Stimulated activated CD8-positive, alpha-beta memory T cell treated with anti-CD3 and anti-CD28 coated beads, Interleukin-12 subunit alpha, Interleukin-12 subunit beta, amount 100 ng/mL, for 1 hour (primary cell): ENCODE data around the gene SCRN1.
"Not testable (repeated sequence)": the region's sequence is repeated elsewhere in the genome, so short reads cannot be mapped to it uniquely, and the experiment has no call there.

Experiments
- DNase-seq: peaks from one replicate; pipeline ENCODE4 v3.0.0-alpha.2; 2020; ENCODE audit warnings: low read depth

Gene SCRN1

DNA sequence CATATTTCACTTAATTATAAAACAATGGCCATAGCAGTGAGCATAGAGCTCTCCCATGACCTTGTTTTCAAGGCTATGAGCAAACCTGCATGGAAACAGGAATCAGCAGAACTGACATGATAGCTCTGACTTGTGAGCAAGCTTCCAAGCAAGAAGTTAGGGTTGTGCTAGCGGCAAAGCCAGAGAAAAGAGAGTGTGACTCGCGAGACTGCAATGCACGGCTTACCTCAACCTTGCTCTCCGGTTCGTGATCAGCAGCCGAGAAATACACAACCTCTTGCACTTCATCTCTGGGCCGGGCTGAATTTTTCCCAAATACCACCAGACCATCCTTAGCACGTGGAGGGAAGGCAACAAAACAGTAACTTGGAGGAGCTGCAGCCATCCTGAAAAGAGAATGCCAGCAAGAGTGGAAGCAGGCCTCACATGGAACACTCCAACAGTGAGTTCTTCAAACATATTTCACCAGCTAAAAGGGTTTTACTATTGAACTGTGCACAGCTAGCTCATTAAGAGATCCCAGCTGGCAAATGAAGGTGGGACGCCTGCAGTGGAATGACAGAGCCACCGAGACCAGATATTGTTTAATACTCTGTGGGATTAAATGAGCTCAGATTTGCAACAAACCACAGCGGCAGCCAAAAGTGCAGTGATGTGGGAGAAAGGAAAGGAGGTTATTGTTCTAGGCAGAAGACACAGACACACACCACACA lies 20.8 kb downstream of the SCRN1 start:
- no peak for DNase-seq

DNA sequence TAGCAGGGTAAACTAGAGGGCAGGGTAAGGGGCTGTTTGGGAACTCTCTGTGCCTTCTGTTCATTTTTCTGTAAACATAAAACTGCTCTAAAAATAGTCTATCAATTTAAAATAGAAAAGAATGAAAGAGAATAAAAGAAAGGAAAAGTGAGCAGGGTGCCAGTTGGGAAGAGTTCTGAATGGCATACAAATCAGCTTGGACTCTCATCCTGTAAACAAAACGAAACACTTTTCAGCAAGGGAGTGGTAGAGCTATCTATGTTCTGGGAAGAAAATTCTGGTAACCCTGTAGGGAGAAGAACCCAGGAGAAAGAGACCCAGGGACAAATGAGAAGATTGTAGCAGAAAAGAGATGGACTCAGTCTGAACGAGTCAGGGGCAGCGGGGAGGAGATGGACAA lies 24.6 kb downstream of the SCRN1 start:
- DNase-seq = no peak

DNA sequence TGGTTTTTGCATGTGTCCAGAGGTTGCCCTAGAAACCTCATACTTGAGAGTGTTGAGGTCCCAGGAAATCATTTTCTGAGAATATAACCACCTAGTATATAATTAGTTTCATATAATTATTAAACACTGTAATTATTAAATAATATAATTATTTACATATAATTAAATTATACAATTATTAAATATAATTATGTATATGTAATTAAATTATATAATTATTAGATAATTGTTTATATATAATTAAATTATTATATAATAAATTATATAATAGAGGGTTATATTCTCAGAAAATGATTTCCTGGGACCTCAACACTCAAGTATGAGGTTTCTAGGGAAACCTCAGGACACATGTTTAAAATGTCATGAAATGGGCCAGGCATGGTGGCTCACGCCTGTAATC lies 27.6 kb downstream of the SCRN1 start:
- no peak for DNase-seq

DNA sequence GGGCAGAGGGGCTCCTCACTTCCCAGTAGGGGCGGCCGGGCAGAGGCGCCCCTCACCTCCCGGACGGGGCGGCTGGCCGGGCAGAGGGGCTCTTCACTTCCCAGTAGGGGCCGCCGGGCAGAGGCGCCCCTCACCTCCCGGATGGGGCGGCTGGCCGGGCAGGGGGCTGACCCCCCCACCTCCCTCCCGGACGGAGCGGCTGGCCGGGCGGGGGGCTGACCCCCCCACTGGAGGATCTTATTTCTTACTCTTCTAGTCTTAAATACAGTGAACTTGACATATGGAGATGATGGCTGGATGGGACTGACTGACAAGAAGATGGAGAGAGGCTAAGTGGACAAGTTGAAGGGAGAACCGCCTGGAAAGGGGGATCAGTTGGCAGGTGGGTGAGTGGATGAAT lies 28.0 kb downstream of the SCRN1 start:
- DNase-seq = not testable (repeated sequence)

DNA sequence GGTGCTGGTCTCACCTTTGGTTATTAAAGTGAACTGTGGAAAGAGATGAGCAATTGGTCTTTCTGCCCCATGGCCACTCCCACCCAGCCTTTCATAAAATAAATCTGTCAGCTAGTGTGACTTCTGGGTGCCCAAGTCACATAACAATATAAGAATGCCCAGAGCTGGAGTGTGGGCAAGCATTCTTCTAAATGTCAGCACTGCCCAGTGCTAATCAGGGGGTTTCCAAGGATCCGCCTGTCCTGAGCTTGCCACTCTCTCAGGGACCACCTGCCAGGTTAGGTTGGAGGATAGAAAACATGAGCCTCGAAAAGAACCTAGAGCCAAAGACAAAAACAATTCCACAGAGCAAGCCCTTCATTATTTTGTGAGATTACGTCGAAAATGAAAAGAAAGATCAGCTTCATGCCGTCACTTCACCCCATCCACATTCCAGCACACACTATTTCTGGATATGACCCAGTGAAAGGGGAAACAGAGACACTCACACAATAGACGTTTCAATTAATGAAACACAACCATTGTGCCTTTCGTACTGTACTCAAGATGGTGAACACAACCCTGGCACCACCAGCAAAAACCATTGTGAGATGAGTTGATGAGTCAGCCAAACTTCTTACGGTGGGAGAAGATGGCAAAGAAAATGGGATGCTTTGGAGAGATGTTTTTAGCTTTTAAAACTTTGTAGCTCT lies 30.8 kb downstream of the SCRN1 start:
- DNase-seq = no peak

DNA sequence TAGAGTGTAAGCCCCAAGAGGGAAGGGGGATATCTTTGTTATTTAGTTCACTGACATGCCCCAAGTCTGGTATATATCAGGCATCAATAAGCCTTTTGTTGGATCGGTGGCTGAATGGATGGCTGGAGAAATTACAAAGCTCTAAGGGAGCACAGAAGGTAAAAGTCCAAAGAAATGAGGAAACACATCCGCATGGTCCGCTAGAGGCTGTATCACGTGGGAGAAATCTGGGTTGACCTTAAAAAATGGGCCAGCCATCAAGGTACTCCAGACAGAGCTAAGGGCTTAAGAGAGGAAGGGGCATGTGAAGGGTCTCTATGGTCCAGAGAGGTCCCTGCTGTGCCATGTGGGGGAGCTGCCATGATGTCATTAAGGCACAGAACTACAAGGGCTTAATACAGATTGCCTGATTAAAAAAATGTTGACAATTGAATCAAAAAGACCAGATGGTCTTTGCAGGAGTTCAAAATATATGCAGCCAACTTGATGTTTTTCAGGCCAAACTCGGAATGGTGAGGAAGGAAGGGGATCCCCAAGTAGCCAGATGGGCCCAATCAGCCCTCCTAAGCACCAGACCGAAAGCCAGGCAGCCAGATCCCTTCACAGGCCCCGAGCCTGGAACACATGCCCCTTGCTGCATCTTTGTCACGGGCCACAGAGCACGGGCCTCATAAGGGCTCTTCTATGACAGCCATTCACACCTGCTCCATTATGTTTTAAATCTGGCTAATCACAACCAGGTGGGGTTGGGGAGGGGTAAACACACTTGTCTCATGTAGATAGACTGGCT lies 31.9 kb downstream of the SCRN1 start:
- no peak for DNase-seq

DNA sequence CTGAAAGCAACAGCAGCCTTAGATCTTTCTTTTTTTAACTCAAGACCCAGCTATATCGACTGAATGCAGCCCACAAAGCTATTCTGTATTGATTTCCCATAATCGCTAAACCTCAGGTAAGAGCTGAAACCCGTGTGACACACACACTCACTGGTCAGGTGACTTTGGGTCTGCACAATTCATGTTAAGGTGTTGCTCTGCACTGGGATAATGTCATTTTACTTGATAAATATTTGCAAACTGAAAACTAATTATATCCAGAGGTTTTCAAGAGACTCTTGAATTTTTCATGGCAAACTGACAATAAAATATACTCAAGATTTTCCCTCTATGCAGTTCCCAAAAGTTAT lies 33.1 kb downstream of the SCRN1 start:
- DNase-seq = no peak

DNA sequence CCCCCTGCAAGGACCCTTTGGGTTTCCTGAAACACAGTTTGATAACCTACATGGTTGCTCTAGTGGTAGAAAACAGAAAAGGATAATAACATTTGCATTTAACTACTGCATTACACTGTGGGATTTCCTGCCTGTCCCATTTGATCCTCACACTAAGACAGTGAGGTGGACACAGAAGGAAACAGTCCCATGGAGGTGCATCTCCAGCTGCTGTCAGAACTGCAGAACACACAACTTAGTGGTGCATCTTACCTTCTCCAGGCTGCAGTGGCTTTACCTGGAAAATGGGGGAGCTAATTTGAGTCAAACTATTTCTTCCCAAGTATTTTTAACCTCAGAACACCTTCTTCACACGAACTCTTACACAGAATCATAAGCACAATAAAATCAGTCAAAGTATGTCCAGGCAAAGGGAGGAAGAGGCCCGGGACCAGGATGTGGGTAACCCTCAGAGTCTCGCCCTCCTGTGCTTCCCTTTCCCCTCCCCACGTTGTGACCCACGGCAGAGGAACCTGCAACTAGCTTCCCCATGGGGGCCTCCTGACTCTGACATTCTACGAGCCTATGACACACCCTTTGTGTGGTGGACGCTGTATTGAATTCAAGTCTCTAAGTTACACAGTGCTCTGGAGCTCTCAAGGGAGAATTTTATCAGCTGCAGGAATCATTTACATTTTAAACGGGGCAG lies 33.7 kb downstream of the SCRN1 start:
- DNase-seq = no peak

DNA sequence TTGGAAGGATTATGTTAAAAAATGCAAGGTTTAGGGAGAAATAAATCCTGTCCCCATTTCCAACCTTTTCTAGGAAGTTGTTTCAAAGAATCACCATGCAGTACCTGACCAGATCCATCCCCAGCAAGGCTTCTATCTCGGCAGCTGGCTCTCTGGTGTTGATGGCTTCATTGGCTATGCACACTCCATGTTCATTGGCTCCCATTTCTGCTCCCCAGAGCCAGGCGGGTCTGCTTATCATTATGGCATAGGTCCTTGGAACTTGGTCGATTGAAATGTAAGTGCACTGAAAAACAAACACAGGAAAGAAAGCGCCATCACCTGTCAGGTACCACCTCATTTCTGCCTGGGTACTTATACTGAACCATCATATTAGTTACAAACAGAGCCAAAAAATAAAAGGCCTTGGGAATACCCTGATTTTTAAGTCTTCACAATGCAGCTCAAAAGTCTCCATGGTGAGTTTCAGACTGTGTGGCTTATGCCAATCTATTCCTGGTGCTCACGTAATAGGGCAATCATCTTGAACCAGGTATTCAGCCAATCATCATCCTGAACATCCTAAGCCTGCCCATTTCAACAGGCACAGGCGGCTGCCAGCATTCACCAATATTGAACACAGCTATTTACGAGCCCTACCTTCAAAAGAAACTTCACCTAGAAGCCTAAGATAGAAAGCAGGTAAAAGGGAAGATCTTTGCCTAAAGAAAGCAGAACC lies 34.4 kb downstream of the SCRN1 start:
- no peak for DNase-seq

DNA sequence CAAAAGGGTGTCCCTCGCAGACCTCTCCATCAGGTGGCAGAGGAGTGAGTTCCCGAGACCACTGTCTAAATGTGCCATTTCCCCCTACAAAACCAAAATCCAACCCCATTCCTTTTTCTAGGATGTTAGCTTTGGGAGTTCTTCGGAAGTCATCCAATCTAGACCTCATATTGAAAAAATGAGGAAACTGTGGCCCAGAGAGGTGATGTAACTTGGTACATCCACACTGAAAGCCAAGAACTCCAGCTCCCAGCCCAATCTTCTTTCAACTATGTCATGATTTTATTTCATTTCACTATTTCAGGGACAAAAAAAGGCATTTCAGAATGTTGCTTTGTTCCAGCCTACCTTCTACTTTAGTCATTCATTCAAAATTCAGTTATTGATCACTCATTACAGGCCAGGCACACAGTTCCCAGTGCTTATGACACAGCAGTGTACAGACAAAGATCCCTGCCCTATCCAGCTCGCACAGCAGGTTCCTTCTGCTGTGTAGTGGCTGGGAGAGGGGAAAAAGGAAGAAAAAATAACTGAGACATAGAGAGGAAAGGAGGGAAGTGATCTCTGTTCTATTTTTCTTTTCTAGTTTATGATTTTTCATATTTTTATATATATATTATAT lies 35.8 kb downstream of the SCRN1 start:
- DNase-seq = no peak

DNA sequence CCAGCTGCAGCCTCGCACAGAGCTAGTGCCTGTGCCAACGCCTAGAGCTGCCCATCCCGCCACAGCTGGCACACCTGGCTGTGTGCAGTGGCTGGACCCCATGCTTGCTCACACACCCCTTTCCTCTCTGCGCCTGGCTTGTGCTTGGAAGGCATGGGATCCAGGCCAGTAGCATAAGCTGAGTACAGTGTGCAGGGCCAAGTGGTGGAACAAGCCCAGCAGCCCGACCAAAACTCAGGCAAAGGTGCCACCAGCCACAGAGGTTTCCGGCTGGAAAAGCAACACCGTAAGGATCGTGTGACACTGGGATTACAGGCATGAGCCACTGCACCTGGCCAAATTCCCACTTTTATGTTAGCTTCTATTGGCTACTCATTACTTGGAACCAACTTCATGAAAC lies 38.4 kb downstream of the SCRN1 start:
- no peak for DNase-seq

DNA sequence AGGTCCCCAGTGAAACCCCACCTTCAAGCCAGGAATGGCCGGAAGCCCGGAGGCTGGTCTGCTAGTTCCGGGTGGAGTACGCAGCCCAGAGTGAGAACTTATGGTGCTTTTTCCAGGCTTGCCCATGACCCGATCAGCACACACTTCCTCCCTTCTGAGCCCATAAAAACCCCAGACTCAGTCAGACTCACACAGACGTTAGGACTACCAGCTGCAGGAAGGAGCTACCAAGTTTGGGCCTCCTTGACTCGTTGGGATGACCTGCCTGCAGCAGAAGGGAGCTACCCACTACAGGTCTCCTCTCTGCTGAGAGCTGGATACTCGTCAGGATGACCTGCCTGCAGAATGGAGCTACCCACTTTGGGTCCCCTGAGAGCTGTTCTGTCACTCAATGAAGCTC lies 39.1 kb downstream of the SCRN1 start:
- no peak for DNase-seq

DNA sequence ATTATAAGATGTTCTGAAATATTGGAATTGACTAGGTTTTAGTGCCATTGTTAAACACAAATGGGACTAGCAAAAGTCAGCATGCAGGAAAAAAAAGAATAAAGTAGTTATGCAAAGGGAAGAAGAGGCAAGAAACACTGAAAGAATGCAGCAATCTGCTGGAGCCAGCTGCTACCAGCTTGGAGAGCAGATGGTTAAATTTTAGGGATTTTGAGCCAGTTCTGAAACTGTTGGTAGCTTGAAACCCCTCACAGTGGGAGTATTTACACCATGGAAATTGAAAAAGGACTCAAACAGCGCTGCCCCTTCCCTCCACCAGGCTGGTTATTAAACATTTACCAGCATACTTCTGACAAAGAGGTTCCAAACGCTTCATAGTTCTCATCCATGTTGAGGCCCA lies 41.0 kb downstream of the SCRN1 start:
- no peak for DNase-seq

DNA sequence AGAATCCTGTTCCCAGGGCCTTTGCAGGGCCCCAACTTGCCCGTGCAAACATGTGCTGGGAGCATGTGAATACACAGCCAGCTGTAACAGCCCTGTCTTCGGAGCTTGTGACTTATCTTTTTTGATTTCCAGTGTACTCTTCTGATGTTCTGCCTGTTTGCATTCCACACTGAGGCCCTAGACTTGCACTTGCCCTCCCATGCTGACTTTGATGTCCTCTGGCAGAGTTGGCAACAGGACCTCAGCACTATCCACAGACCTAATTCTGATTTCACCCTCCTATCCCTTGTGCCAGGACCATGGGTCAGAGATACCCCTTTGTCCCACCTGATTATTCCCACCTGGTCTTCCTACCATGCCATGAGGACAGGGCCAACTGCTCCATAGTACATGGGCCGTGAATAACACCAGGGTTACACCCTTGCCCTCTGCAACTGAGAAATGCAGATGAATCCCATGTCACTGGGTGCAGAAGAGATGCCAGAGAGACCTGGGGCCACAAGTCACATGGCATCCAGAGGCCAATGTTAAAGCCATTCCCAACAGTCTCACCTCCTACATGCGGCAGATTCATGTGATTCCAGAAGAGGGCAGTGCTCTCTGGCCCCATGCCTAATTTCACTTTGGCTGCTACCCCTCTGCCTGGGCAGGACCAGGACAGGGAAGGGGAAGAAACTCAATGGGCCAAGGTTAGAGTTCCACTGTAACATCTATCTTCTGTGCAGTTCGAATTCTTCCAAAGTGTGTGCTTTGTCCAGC lies 43.0 kb downstream of the SCRN1 start:
- no peak for DNase-seq

DNA sequence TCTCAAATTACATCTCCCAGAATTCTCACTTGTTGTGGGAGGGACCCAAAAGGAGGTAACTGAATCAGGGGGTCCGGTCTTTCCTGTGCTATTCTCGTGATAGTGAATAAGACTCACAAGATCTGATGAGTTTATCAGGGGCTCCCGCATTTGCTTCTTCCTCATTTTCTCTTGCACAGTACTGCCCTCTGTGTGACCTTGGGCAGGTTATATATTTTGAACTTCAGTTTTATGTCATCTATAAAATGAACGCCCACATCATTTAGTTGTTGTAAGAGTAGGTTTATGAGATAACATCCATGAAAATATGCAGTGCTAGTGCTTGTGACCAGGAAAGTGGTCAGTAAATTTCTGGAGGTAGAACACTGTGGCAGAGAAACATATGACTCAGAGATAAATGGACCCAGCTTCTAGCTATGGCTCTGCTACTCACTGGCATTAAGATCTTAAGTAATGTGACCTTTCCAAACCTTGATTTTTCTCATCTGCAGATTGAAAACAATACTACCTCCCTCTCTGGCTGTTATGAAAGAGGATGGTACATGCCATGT lies 44.3 kb downstream of the SCRN1 start:
- DNase-seq = no peak

DNA sequence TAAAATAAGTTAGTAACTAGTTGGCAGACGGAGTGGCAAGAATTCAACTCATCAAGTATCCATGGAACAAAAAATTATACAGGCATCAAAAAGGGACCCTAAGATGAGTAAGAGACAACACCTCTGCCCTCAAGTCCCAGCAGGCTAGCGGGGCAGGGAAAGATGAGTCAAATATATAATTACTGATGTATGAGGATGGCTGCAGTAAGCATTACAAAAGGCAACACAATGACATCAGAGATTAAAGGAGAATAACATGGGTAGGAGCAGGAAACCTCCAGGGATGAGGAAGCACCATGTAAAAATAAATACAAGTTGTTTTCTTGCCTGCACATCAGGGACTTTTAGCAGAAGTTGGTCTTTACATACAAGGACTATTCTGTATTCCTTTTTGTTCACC lies 49.4 kb downstream of the SCRN1 start:
- no peak for DNase-seq

DNA sequence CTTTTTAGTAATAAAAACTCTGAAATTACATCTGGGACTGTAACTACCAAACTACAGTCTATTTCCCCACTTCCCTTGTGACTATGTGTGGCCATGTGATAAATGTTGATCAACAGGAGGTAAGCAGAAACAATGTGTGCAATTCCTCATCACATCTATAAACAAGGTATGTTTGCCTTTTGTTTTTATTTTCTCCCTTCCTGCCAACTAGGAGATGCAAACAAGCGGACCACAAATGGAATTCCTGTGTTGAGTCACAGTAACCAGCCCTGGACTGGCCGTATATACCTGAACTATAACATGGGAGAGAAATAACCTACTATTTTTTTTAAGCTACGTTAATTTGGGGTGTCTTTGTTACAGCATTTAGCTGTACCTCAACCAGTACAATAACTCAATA lies 52.5 kb downstream of the SCRN1 start:
- DNase-seq = no peak

DNA sequence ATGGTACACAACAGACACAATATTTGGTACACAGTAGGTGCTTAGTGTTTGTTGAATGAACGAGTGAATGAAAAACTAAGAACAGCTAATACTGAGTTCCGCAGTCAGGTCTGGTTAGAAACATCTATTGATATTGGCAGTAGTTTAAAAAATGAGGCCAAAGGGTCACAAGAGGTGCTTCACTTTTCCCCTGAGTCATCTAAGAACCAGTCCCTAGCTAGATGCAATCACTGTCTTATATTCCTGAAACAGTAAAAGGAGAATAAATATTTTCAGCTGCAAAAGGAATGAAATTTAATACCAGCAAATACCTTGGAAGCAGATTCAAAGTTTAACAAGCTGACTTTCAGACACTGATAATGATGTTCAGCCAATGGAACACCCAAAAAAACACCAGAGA lies 54.5 kb downstream of the SCRN1 start:
- no peak for DNase-seq

DNA sequence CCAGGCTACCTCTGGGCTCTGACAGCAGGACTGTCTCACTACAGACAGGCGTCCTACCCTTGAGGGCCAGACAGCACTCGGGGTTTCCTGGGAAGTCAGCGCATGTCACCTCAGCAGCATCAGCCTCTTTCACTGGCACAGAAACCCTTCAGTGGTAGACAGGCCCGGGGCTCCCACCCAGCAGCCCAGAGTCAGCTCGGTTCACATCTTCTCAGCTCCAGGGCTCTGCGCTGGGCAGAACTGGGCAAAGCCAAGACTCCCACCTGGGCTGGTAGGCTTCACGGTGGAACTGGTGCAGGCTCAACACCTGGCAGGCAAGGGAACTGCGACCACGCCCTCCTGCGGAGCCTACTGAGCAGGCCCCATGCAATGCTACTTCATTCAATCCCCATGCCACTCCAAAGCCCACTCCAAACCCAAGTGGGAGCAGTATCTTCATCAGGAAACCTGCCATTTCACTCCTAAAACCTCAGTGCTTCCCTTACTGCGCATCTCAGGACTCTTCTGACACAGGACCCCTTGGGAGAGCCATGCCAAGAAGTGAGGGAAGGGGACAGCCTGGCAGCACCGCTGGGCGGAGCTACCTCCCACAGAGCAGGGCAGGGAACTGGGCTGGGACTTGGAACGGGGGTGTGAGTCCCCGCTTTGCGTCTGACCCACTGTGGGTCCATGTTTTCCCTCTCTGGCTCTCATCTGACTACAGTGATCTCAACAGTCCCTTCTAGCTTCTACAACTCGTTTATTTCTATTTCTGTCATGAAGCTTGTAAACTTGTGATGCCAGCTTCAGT lies 60.4 kb downstream of the SCRN1 start:
- no peak for DNase-seq

DNA sequence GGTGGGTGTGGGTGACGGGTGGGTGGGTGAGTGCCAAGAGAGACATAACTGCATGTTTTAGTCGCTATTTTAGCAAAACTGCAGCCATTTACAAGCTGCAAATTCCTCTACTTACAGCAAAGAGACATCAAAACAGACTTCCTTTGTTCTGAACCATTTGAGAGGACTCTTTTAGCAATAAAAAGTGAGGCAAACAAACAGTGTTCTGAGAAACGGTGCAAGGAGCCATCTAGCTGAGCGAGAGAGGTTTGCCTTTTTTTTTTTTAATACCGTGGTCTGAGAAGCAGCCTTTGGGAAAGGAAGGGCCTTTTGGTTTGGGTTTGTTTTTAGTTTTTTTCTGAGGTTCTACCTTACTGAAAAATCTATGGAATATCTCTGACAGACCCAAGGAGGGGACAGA lies 62.9 kb downstream of the SCRN1 start:
- no peak for DNase-seq
